Measurements from ENCODE around the gene ZNF41. TPM values are rescaled to one million over a fixed set of nuclear protein-coding genes. Genes with fewer than 3 reads are reported as not detected.

The ZNF41 gene
- total and polyA plus RNA-seq, 2 of the 13 experiments (the other 11 are each of a cell fraction or from before 2014, with no cell fraction given), result 2.3 to 3.9 TPM

DNA sequence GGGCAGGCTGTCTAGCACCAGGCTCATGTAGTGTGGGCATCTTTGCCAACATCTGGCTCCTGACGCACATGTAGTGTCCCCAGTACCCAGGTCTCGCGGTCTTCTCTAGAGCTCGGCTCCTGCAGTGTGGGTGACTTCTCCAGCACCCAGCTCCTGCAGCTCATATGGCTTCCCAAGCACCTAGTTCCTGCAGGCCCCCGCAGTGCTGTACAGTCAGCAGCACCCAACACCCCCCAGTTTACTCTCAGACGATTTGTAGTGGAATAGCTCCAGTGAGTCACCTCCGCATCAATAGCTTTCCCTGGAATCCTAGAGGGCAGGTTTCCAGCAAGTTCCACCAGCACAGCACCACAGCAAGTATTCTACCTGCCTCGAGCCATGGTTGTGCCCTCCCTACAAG, 30.9 kb downstream of the ZNF41 start:
- Histone ChIP-seq H3K36me3 (replicated peaks in 1 of 2; ENCODE audit: control insufficient read depth in 1 of 2, insufficient read depth in 2 of 2, low read length in 2 of 2) (peaks cover 0 to 3% of the 10 kb centered on the region in 2 experiments; a peak in 1 of 5 replicates), H3K79me2 (ENCODE audit: insufficient read depth, low read length) (no peaks in the 10 kb centered on the region)

GRCh38 chrX:47448165-47448806, 34.7 kb downstream of the ZNF41 start:
- ChIA-PET POLR2A (no interaction called here), CTCF (ENCODE audit: low intra/inter-chr PET ratio, low total read pairs) (no interaction called here)
- H2AFZ ChIP-seq (ENCODE audit: low read length), result no peak overlapping the region
- 96% methylated on average over 6 of the region's 6 CpGs for WGBS (ENCODE audit: low lambda C conversion rate)
- no peak overlapping the region for H3K4me3 ChIP-seq (replicated peaks in 1 of 3; ENCODE audit: insufficient read depth in 1 of 3, low read depth in 2 of 3, low read length in 3 of 3)
- no peaks in the 10 kb centered on the region for H3K4me1 ChIP-seq (ENCODE audit: insufficient read depth, low read length)
- no peak overlapping the region for H3K9ac ChIP-seq (ENCODE audit: insufficient read depth, low read depth, low read length)
- no peak overlapping the region for H3K4me2 ChIP-seq (ENCODE audit: low read depth, low read length)
- H3K79me2 ChIP-seq (ENCODE audit: insufficient read depth, low read length), result no peaks in the 10 kb centered on the region
- no peak overlapping the region for H3K27ac ChIP-seq (ENCODE audit: extremely low read length, insufficient read depth, low read length)
- DNase-seq (ENCODE audit: low spot score), result no peak
- peaks cover 7% of the 10 kb centered on the region for H3K9me3 ChIP-seq (ENCODE audit: low read length)
- in situ Hi-C loops (cut with HindIII; ENCODE audit: extremely low pct_ligation_motif_present, low pct_unique_long_range_greater_than_20kb), result no loop called here
- no peak for ATAC-seq
- intact Hi-C loops (cut with micrococcal nuclease; ENCODE audit: unreplicated experiment), result no loop called here
- no peak for FAIRE-seq
- BruUV-seq (replicated peaks), result no TSS peak
- H3K27me3 ChIP-seq (ENCODE audit: control insufficient read depth in 1 of 2, insufficient read depth in 2 of 2, low read length in 2 of 2), result no peaks in the 10 kb centered on the region
- no peaks in the 10 kb centered on the region for H4K20me1 ChIP-seq (ENCODE audit: insufficient read depth, low read length)
- H3K36me3 ChIP-seq (replicated peaks in 1 of 2; ENCODE audit: control insufficient read depth in 1 of 2, insufficient read depth in 2 of 2, low read length in 2 of 2), result peaks cover 0 to 3% of the 10 kb centered on the region in 2 experiments; a peak in 1 of 5 replicates
- TF ChIP-seq, protein P1, sequence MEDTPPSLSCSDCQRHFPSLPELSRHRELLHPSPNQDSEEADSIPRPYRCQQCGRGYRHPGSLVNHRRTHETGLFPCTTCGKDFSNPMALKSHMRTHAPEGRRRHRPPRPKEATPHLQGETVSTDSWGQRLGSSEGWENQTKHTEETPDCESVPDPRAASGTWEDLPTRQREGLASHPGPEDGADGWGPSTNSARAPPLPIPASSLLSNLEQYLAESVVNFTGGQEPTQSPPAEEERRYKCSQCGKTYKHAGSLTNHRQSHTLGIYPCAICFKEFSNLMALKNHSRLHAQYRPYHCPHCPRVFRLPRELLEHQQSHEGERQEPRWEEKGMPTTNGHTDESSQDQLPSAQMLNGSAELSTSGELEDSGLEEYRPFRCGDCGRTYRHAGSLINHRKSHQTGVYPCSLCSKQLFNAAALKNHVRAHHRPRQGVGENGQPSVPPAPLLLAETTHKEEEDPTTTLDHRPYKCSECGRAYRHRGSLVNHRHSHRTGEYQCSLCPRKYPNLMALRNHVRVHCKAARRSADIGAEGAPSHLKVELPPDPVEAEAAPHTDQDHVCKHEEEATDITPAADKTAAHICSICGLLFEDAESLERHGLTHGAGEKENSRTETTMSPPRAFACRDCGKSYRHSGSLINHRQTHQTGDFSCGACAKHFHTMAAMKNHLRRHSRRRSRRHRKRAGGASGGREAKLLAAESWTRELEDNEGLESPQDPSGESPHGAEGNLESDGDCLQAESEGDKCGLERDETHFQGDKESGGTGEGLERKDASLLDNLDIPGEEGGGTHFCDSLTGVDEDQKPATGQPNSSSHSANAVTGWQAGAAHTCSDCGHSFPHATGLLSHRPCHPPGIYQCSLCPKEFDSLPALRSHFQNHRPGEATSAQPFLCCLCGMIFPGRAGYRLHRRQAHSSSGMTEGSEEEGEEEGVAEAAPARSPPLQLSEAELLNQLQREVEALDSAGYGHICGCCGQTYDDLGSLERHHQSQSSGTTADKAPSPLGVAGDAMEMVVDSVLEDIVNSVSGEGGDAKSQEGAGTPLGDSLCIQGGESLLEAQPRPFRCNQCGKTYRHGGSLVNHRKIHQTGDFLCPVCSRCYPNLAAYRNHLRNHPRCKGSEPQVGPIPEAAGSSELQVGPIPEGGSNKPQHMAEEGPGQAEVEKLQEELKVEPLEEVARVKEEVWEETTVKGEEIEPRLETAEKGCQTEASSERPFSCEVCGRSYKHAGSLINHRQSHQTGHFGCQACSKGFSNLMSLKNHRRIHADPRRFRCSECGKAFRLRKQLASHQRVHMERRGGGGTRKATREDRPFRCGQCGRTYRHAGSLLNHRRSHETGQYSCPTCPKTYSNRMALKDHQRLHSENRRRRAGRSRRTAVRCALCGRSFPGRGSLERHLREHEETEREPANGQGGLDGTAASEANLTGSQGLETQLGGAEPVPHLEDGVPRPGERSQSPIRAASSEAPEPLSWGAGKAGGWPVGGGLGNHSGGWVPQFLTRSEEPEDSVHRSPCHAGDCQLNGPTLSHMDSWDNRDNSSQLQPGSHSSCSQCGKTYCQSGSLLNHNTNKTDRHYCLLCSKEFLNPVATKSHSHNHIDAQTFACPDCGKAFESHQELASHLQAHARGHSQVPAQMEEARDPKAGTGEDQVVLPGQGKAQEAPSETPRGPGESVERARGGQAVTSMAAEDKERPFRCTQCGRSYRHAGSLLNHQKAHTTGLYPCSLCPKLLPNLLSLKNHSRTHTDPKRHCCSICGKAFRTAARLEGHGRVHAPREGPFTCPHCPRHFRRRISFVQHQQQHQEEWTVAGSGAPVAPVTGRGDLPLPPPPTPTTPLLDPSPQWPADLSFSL (CRISPR knock-in tag; IDR thresholded peaks at IDR 0.05), result no peak
- TF ChIP-seq PAF1 (CRISPR knock-in tag; IDR thresholded peaks at IDR 0.05) (no peak), ZFYVE20 (CRISPR knock-in tag; IDR thresholded peaks at IDR 0.05; ENCODE audit: borderline replicate concordance, low read depth) (no peak), SP140L (CRISPR knock-in tag; IDR thresholded peaks at IDR 0.05; ENCODE audit: borderline replicate concordance) (no peak), TP53 (CRISPR knock-in tag; conservative IDR thresholded peaks at IDR 0.05) (no peak)

More for the DNA sequence above, 30.9 kb downstream of the ZNF41 start:
- Histone ChIP-seq H3K9ac (ENCODE audit: insufficient read depth, low read depth, low read length) (no peak overlapping the region), H3K27me3 (ENCODE audit: control insufficient read depth in 1 of 2, insufficient read depth in 2 of 2, low read length in 2 of 2) (no peaks in the 10 kb centered on the region), H2AFZ (ENCODE audit: low read length) (no peak overlapping the region), H3K27ac (ENCODE audit: extremely low read length, insufficient read depth, low read length) (no peak overlapping the region), H3K4me3 (replicated peaks in 1 of 3; ENCODE audit: insufficient read depth in 1 of 3, low read depth in 2 of 3, low read length in 3 of 3) (no peak overlapping the region), H3K4me1 (ENCODE audit: insufficient read depth, low read length) (no peaks in the 10 kb centered on the region), H4K20me1 (ENCODE audit: insufficient read depth, low read length) (no peaks in the 10 kb centered on the region), H3K4me2 (ENCODE audit: low read depth, low read length) (no peak overlapping the region), H3K9me3 (ENCODE audit: low read length) (peaks cover 7% of the 10 kb centered on the region)
- FAIRE-seq, result no peak
- ATAC-seq, result no peak
- ChIA-PET CTCF (ENCODE audit: low intra/inter-chr PET ratio, low total read pairs) (no interaction called here), POLR2A (no interaction called here)
- 100% methylated on average over 1 of the region's 8 CpGs for WGBS (ENCODE audit: low lambda C conversion rate)
- DNase-seq (ENCODE audit: low spot score), result no peak
- BruUV-seq (replicated peaks), result no TSS peak
- intact Hi-C loops (cut with micrococcal nuclease; ENCODE audit: unreplicated experiment) (no loop called here), in situ Hi-C loops (cut with HindIII; ENCODE audit: extremely low pct_ligation_motif_present, low pct_unique_long_range_greater_than_20kb) (no loop called here)
- TF ChIP-seq ZNF563 (CRISPR knock-in tag; IDR thresholded peaks at IDR 0.05) (no peak), KLF9 (CRISPR knock-in tag; IDR thresholded peaks at IDR 0.05; ENCODE audit: low read depth) (no peak), DNMT3B (CRISPR knock-in tag; conservative IDR thresholded peaks at IDR 0.05) (no peak), RARA (CRISPR knock-in tag; IDR thresholded peaks at IDR 0.05) (no peak), GATA4 (IDR thresholded peaks at IDR 0.05; ENCODE audit: borderline replicate concordance, low read depth) (no peak), ZNF589 (CRISPR knock-in tag; conservative IDR thresholded peaks at IDR 0.05) (no peak), ZMYM2 (CRISPR knock-in tag; IDR thresholded peaks at IDR 0.05) (no peak), KDM4B (CRISPR knock-in tag; IDR thresholded peaks at IDR 0.05) (no peak), ZNF567 (CRISPR knock-in tag; IDR thresholded peaks at IDR 0.05; ENCODE audit: borderline replicate concordance) (no peak), CHD4 (IDR thresholded peaks at IDR 0.05; ENCODE audit: borderline replicate concordance, low read length) (no peak), SP4 (CRISPR knock-in tag; IDR thresholded peaks at IDR 0.05) (no peak), ZNF550 (CRISPR knock-in tag; IDR thresholded peaks at IDR 0.05; ENCODE audit: borderline replicate concordance) (no peak), TBX2 (CRISPR knock-in tag; IDR thresholded peaks at IDR 0.05; ENCODE audit: borderline replicate concordance) (no peak)
- TF ChIP-seq, protein P2, sequence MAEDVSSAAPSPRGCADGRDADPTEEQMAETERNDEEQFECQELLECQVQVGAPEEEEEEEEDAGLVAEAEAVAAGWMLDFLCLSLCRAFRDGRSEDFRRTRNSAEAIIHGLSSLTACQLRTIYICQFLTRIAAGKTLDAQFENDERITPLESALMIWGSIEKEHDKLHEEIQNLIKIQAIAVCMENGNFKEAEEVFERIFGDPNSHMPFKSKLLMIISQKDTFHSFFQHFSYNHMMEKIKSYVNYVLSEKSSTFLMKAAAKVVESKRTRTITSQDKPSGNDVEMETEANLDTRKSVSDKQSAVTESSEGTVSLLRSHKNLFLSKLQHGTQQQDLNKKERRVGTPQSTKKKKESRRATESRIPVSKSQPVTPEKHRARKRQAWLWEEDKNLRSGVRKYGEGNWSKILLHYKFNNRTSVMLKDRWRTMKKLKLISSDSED (CRISPR knock-in tag; IDR thresholded peaks at IDR 0.05), result no peak
